Measurements from ENCODE around the gene OXLD1. TPM values are rescaled to one million over a fixed set of nuclear protein-coding genes. Genes with fewer than 3 reads are reported as not detected.

OXLD1 gene
- total RNA-seq, 1 experiment from 2014 or later = 47.5 TPM

GRCh38 chr17:81702934-81703746 is 36.7 kb upstream of the OXLD1 start, which contains the start of gene MRPL12:
Gene MRPL12, plus strand, starts transcription at chr17:81703367. Its CDS starts 135 bp downstream, at chr17:81703502.
- DNase-seq (ENCODE audit: extremely low read depth, low read depth) = peak; percentile 88

DNA sequence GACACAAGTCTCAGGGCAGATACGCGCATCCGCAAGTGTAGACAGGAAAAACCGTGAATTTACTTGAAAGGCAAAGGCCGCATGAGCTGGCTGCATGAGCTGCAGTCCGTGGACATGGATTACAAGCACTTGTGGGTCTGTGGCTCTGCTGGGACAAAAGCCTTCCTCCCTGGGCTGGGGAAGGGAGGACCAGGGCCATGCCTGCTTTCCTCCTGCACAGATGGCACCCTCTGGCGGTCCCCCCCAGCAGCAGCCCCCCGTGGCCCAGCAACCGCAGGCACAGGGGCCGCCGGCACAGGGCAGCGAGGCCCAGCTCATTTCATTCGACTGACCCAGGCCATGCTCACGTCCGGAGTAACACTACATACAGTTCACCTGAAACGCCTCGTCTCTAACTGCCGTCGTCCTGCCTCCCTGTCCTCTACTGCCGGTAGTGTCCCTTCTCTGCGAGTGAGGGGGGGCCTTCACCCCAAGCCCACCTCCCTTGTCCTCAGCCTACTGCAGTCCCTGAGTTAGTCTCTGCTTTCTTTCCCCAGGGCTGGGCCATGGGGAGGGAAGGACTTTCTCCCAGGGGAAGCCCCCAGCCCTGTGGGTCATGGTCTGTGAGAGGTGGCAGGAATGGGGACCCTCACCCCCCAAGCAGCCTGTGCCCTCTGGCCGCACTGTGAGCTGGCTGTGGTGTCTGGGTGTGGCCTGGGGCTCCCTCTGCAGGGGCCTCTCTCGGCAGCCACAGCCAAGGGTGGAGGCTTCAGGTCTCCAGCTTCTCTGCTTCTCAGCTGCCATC is 35.1 kb upstream of the OXLD1 start:
- no peak for DNase-seq (ENCODE audit: extremely low read depth, low read depth)

GRCh38 chr17:81700353-81701287 is 34.2 kb upstream of the OXLD1 start:
- no peak for DNase-seq (ENCODE audit: extremely low read depth, low read depth)

- no peak for DNase-seq (ENCODE audit: extremely low read depth, low read depth)
Observed at GRCh38 chr17:81697261-81698044, 31.0 kb upstream of the OXLD1 start.

GRCh38 chr17:81696218-81696941 is 30.0 kb upstream of the OXLD1 start:
- no peak for DNase-seq (ENCODE audit: extremely low read depth, low read depth)

GRCh38 chr17:81695801-81696200 is 29.4 kb upstream of the OXLD1 start:
- no peak for DNase-seq (ENCODE audit: extremely low read depth, low read depth)

DNA sequence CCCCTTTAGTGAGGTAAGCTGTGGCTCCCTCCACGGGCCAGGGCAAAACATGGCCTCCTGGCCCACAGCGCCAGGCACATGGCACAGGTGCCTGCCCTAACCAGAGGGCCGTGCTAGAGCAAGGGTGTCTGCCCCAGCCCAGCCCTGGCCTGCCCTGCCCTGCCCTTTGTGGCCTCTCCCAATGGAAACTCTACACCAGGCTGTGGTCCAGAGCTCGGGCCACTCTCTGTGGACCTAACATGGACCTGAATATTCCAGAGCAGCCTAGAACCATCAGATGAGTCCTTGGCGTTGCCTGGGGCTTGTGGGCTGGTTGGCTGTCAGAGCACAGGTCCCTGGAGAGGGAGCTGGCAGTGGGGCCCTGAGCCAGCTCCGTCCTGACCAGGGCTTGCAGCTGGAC is 28.8 kb upstream of the OXLD1 start:
- no peak for DNase-seq (ENCODE audit: extremely low read depth, low read depth)

DNA sequence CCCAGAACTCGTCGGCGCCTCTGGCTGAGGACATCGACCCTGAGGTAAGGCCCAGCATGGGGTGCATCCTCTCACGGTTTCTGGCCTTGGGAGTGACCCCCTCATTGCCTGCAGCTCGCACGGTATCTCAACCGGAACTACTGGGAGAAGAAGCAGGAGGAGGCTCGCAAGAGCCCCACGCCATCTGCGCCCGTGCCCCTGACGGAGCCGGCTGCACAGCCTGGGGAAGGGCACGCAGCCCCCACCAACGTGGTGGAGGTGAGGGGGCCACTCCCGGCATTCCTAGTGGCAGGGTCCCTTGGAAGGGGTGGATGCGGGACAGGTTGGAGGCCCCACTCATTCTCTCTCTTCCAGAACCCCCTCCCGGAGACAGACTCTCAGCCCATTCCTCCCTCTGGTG is 28.4 kb upstream of the OXLD1 start:
- no peak for DNase-seq (ENCODE audit: extremely low read depth, low read depth)

DNA sequence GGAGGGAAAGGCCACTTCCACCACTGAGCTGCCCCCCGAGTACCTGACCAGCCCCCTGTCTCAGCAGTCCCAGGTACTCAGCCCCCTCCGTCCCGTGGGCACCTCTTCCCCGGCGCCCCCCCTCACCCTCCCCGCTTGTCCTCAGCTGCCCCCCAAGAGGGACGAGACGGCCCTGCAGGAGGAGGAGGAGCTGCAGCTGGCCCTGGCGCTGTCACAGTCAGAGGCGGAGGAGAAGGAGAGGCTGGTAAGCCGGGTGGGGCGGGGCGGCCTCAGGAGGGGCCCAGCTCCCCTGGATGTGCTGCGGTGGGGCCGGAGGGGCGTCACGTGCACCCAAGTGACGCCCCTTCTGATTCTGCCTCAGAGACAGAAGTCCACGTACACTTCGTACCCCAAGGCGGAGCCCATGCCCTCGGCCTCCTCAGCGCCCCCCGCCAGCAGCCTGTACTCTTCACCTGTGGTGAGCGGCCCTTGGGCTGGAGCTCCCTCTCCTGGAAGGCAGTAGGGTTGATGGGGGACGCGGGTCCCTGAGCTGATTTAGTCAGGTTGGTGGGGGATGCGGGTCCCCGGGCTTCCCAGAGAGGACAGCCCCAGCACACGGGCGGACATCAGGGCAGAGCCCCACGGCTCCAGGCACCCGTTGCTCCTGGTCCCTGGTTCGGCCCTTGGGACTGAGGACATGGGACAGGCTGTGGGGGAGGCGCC is 27.3 kb upstream of the OXLD1 start:
- DNase-seq (ENCODE audit: extremely low read depth, low read depth) = no peak

GRCh38 chr17:81691608-81692007 is 25.2 kb upstream of the OXLD1 start:
- DNase-seq (ENCODE audit: extremely low read depth, low read depth) = no peak

DNA sequence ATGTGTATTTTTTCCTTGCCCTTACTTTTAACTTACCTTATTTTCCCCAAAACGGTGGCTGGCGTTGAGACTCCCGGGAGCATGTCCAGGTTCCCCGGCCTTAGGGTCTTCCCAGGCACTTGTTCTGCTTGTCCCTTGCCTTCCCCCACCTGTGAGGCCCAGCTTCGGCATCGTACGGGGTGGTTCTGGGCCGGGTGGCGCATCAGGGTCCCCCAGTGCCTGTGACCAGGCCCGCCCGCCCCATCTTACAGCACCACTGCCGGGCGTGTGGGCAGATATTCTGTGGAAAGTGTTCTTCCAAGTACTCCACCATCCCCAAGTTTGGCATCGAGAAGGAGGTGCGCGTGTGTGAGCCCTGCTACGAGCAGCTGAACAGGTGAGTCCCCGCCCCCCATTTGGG is 24.8 kb upstream of the OXLD1 start:
- no peak for DNase-seq (ENCODE audit: extremely low read depth, low read depth)

DNA sequence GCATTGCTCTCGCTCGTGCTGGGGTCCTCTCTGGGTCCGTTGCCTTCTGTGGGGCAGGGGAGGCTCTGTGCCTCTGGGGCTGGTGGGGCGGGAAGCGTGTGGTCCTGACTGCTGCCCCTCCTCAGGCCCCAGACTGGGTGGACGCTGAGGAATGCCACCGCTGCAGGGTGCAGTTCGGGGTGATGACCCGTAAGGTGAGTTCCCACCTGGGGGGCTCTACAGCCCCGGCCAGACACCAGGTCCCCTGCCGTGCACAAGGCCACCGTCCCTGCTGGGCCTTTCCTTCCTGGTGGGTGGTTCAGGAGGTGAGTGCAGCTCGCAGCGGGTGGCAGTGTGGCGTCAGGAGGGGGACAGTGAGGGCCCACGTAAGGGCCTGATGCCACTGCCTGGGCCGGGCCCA is 24.1 kb upstream of the OXLD1 start:
- DNase-seq (ENCODE audit: extremely low read depth, low read depth) = no peak

DNA sequence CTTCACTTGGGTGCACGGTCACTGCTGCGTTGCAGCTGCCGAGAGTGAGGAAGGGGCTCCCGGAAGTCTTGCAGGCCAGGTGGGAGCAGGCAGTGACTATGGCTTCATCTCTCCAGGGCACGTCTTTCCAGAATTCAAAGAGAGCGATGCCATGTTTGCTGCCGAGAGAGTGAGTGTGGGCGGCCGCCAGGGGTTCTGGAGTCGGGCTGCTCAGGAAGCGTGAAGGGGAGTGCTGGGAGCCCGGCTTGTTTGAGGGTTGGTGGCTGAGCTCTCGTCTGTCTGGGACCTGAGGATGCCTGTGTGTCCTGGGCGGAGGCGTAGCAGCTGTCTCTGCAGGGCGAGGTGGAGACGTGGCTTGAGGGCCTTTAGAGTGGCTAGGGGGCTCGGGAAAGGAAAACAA is 23.7 kb upstream of the OXLD1 start:
- DNase-seq (ENCODE audit: extremely low read depth, low read depth) = no peak

DNA sequence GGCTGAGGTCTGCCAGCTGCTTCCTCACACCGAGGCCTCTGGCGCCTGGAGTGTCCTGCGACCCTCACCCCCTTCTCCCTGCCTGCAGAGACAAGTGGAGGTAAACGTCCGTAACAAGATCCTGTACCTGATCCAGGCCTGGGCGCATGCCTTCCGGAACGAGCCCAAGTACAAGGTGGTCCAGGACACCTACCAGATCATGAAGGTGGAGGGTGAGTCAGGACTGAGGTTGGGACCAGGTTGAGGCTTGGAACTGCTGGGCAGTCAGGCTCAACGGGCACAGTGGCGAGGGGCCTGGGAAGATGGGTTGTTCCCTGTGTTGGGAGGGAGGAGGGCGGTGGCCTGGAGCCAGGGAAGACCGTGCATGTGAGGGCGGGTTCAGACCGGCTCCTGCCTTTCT is 22.2 kb upstream of the OXLD1 start:
- DNase-seq (ENCODE audit: extremely low read depth, low read depth) = no peak

- no peak for DNase-seq (ENCODE audit: extremely low read depth, low read depth)
Observed at GRCh38 chr17:81687770-81688541, 21.6 kb upstream of the OXLD1 start.

DNA sequence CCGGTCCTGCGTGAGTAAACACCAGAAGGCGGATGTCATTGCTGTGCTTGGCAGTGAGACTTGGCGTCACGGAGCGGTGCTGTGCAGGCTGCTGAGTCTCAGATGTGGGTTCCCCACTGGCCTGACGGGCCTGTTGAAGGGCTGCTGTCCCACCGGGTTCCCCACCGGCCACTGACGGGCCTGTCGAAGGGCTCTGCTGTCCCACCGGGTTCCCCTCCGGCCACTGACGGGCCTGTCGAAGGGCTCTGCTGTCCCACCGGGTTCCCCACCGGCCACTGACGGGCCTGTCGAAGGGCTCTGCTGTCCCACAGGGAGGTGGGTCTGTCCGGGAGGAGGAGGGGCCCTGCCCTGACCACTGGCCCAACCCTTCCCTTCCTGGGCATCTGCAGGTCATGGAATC is 20.2 kb upstream of the OXLD1 start:
- DNase-seq (ENCODE audit: extremely low read depth, low read depth) = no peak

DNA sequence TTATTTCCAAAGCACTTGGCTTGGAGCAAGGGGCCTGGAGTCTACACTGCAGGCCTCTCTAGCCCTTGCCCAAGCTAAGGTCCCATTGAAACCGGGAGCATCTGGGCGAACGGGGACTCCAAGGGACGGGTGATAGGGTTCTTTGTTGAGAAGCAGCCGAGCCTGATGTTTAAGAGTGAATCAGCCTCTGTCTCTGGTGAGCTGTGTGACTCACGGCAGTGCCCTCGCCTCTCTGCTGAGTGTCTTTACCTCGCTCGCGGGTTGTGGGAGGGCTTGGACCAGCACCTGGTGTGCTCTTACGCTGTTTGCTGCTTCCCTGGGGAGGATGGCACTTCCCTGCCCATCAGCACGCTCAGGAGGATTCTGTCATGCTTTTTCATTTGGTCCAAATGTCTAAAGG is 18.7 kb upstream of the OXLD1 start:
- no peak for DNase-seq (ENCODE audit: extremely low read depth, low read depth)

DNA sequence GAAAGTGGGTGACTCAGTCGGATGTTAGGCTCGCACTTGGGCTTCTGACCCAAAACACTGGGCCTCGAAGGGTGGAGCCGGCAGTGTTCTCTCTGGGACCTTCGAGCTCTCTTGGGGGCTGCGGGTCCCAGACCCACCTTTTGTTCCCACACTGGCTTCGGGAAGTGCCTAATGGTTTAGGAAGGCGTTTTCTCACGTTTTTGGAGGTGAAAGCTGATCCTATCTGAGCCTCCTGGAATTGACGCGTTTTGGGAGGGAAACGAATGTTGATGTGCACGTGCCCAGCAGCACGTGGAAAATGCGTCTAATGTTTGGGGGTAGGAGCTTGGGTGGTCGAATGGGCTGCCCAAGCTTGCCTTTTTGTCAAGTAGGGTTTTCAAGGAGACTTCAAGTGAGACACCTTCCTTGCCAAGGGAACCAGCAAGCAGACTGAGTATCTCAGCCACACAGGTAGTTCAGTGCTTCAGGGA is 18.1 kb upstream of the OXLD1 start:
- DNase-seq (ENCODE audit: extremely low read depth, low read depth) = peak; percentile 32

Data from NCI-H460 (cell line).